ENCODE results near the gene CDCA4. TPM values are rescaled to one million over a fixed set of nuclear protein-coding genes. Genes with fewer than 3 reads are reported as not detected.

The CDCA4 gene
- total RNA-seq, 1 experiment from 2014 or later = 24.9 TPM

- no peak for TF ChIP-seq CTCF (conservative IDR thresholded peaks at IDR 0.05)
- TF ChIP-seq EZH2 (IDR thresholded peaks at IDR 0.05; ENCODE audit: low read depth) = no peak
- H3K27ac ChIP-seq = no peak overlapping the region
- no peak overlapping the region for H3K4me2 ChIP-seq
- no peaks in the 10 kb centered on the region for H3F3A ChIP-seq (ENCODE audit: insufficient read depth, low read depth)
- H3K4me3 ChIP-seq = no peak overlapping the region
- no peaks in the 10 kb centered on the region for H3K36me3 ChIP-seq (ENCODE audit: low read depth)
- no peaks in the 10 kb centered on the region for H4K20me1 ChIP-seq (ENCODE audit: insufficient read depth)
- no peak for DNase-seq
- no peaks in the 10 kb centered on the region for H3K79me2 ChIP-seq (ENCODE audit: low read depth)
- H3K9me2 ChIP-seq (ENCODE audit: insufficient read depth) = no peaks in the 10 kb centered on the region
- BruUV-seq (replicated peaks) = no TSS peak
- ChIA-PET POLR2A (ENCODE audit: unreplicated experiment) (no interaction called here), CTCF (no interaction called here)
- H3K4me1 ChIP-seq (replicated peaks; ENCODE audit: insufficient read depth) = no peaks in the 10 kb centered on the region
- intact Hi-C loops (cut with micrococcal nuclease; ENCODE audit: unreplicated experiment) = no loop called here
- H3K9me3 ChIP-seq (ENCODE audit: insufficient read depth, low read depth) = no peaks in the 10 kb centered on the region
- H2AFZ ChIP-seq = no peak overlapping the region
- H3K27me3 ChIP-seq (ENCODE audit: insufficient read depth, low read depth) = no peaks in the 10 kb centered on the region
Observed at GRCh38 chr14:105066240-105067071, 45.6 kb upstream of the CDCA4 start.

- Histone ChIP-seq H3K9me3 (ENCODE audit: insufficient read depth, low read depth) (no peaks in the 10 kb centered on the region), H3K4me2 (no peak within 1 kb of the TSS), H3K27ac (no peak within 1 kb of the TSS), H3K79me2 (ENCODE audit: low read depth) (no peaks in the 10 kb centered on the region), H3K4me1 (replicated peaks; ENCODE audit: insufficient read depth) (no peaks in the 10 kb centered on the region), H3K4me3 (no peak within 1 kb of the TSS), H3K9me2 (ENCODE audit: insufficient read depth) (no peaks in the 10 kb centered on the region), H4K20me1 (ENCODE audit: insufficient read depth) (no peaks in the 10 kb centered on the region), H2AFZ (no peak within 1 kb of the TSS), H3K27me3 (ENCODE audit: insufficient read depth, low read depth) (no peaks in the 10 kb centered on the region), H3K36me3 (ENCODE audit: low read depth) (no peaks in the 10 kb centered on the region), H3F3A (ENCODE audit: insufficient read depth, low read depth) (no peaks in the 10 kb centered on the region)
- intact Hi-C loops (cut with micrococcal nuclease; ENCODE audit: unreplicated experiment) = no loop called here
- BruUV-seq (replicated peaks) = no TSS peak
- CTCF ChIA-PET = no interaction called here
- no peak for DNase-seq
- TF ChIP-seq EZH2 (IDR thresholded peaks at IDR 0.05; ENCODE audit: low read depth) (no peak), CTCF (conservative IDR thresholded peaks at IDR 0.05) (no peak)
- POLR2A ChIA-PET (ENCODE audit: unreplicated experiment) = interaction anchor here (0.7 kb wide), 1 partner anchor 15 kb away, joined by 4 read pairs; no protein-coding TSS in a partner anchor
Observed at GRCh38 chr14:105065280-105066228, 44.7 kb upstream of the CDCA4 start, which contains the start of gene GPR132. GPR132 (minus strand) TSS chr14:105065430; CDS start chr14:105055420, 10,010 bp downstream.

- POLR2A ChIA-PET (ENCODE audit: unreplicated experiment) = interaction anchor here (0.7 kb wide), 1 partner anchor 15 kb away, joined by 4 read pairs; no protein-coding TSS in a partner anchor
- Histone ChIP-seq H3K4me3 (no peak overlapping the region), H3K27me3 (ENCODE audit: insufficient read depth, low read depth) (no peaks in the 10 kb centered on the region), H3K4me2 (no peak overlapping the region), H3K9me3 (ENCODE audit: insufficient read depth, low read depth) (no peaks in the 10 kb centered on the region), H3K27ac (no peak overlapping the region), H3K79me2 (ENCODE audit: low read depth) (no peaks in the 10 kb centered on the region), H3K4me1 (replicated peaks; ENCODE audit: insufficient read depth) (no peaks in the 10 kb centered on the region), H4K20me1 (ENCODE audit: insufficient read depth) (no peaks in the 10 kb centered on the region), H3K9me2 (ENCODE audit: insufficient read depth) (no peaks in the 10 kb centered on the region), H2AFZ (no peak overlapping the region), H3K36me3 (ENCODE audit: low read depth) (no peaks in the 10 kb centered on the region), H3F3A (ENCODE audit: insufficient read depth, low read depth) (no peaks in the 10 kb centered on the region)
- CTCF ChIA-PET = no interaction called here
- intact Hi-C loops (cut with micrococcal nuclease; ENCODE audit: unreplicated experiment) = no loop called here
- DNase-seq = no peak
- no peak for TF ChIP-seq EZH2 (IDR thresholded peaks at IDR 0.05; ENCODE audit: low read depth)
- no peak for TF ChIP-seq CTCF (conservative IDR thresholded peaks at IDR 0.05)
- BruUV-seq (replicated peaks) = no TSS peak
Observed at GRCh38 chr14:105064721-105065143, 43.8 kb upstream of the CDCA4 start.
